ENCODE data around the gene TSR1.

The TSR1 gene

DNA sequence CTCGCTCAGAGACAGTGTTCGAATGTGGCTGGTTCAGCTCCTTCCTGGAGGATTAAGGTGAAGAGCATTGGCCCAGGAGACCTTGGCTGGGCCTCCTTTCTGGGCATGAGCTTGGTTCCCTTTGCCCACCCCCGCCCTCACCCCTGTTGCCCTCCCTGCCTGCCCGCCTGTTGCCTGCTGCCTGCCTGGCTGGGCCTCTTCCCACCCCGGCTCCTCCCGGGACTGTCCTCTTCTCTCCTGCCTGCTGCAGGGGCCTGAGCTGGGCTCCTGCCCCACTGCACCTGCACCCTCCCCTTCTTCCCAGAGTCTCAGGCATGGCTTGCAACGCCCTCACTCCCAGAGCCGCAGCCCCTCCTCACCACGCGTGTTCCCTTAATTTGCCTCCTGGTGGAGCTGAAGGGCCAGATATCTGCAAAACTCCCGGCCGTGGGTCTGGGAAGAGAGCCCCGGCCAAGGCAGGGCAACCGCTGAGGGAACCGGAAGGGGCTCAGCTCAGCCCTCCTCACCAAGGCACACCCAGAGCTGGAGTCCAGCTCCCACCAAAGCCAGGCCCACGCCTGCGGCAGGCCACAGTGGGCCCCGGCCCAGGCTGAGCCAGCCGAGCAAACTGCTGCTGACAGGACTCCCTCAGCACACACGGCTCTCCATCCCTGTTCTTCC, 33.4 kb upstream of the TSR1 start:
- in situ Hi-C loops (cut with HindIII; ENCODE audit: low sequenced_read_pairs): no loop called here

DNA sequence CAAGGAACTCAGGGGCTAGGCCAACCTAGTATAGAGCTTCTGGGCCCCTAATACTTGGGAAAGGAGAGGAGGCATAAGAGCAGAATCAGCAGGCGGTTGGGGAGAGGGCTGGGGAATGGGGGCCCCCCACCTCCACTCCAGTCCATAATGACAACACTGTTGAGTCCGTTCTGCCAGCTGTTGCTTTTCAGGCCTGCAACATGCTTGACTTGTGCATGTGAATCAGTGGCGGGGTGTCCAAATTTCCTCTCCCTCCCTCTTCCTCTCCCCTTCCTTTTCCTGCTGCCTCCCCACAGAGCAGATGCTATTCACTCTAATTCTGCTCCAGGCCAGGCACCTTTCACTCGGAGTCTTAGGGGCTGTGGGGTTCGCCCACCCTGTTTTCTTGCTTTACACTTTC, 32.8 kb upstream of the TSR1 start:
- in situ Hi-C loops (cut with HindIII; ENCODE audit: low sequenced_read_pairs): no loop called here

DNA sequence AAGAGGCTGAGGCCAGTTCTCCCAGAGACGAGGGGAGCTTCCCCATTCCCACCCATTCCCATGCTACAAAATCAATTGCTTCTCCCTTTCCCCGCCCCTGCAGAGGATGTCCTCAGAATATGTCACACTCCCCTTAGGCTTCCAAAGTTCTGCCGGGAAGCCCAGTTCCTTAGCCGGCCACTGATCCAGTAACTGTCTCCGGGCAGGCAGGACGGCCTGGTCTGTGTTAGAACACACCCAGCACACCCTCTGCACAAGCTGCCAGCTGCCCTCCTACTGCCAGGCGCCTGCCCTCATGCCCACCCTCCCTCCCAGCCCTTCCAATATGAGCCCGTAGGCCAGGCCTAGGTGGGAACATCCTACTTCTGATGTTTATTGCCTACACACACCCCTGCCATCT, 32.1 kb upstream of the TSR1 start:
- in situ Hi-C loops (cut with HindIII; ENCODE audit: low sequenced_read_pairs): no loop called here

DNA sequence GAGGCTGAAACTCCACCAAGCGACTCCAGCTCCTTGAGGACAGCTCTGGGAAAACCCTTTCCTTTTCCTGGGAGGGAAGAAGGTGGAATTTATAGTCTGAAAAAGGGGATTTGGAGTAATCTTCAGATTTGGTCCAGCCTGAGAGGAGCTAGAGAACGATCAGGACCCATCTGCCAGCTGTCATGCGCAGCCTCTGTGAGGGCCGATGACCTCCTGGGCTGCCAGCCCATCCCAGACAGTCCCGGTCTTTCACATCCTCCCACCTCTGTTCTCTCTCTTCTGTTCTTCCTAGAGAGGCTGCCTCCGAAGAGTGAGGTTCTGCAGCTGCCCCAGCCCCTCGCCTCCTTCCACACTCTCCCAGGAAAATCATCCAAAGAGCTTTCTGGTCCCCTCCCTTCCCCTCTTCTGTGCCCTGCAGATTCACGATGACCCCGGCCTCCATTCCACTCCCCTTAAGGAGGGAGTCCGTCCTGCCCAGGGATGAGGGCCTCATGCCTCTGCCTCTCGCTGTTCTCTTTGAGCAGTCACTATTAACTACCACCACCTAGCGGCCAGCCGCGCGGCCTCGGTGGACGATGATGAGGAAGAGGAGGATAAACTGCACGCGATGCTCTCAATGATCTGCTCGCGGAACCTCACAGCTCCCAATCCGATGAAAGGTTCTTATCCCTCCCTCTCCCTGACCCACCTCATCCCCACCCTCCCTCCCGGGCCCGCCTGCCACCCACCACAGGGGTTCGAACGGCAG, 30.7 kb upstream of the TSR1 start:
- in situ Hi-C loops (cut with HindIII; ENCODE audit: low sequenced_read_pairs): no loop called here

DNA sequence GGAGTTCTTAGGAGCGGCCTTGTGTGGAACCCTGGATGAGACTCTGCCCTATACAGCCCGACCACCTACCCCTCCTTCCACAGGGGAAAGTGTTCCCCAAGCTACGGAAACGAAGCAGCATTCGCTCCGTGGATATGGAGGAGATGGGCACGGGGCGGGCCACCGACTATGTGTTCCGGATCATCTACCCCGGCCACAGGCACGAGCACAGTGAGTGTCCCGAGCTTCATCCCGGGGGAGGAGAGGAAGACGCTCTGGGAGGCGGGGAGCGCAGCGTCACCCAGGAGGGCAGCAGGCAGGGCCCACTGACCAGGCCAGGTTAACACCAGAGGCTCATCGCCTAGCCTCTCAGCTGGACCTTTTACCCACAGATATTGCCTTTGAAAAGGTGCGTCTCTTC, 28.9 kb upstream of the TSR1 start:
- in situ Hi-C loops (cut with HindIII; ENCODE audit: low sequenced_read_pairs): no loop called here

DNA sequence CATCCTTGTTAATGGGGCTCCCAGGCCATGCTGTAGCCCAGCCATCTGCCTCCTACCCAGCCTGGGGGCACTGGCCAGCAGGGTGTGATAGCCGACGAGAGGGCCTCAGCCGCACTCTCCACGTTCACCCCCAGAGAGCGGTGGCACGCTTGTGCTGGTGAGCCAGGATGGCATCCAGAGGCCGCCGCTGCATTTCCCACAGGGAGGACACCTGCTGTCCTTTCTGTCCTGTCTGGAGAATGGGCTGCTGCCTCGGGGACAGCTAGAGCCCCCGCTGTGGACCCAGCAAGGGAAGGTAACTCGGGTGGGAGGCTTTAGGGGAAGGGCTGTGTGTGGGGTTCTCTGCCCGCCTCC, 28.5 kb upstream of the TSR1 start:
- in situ Hi-C loops (cut with HindIII; ENCODE audit: low sequenced_read_pairs): no loop called here

DNA sequence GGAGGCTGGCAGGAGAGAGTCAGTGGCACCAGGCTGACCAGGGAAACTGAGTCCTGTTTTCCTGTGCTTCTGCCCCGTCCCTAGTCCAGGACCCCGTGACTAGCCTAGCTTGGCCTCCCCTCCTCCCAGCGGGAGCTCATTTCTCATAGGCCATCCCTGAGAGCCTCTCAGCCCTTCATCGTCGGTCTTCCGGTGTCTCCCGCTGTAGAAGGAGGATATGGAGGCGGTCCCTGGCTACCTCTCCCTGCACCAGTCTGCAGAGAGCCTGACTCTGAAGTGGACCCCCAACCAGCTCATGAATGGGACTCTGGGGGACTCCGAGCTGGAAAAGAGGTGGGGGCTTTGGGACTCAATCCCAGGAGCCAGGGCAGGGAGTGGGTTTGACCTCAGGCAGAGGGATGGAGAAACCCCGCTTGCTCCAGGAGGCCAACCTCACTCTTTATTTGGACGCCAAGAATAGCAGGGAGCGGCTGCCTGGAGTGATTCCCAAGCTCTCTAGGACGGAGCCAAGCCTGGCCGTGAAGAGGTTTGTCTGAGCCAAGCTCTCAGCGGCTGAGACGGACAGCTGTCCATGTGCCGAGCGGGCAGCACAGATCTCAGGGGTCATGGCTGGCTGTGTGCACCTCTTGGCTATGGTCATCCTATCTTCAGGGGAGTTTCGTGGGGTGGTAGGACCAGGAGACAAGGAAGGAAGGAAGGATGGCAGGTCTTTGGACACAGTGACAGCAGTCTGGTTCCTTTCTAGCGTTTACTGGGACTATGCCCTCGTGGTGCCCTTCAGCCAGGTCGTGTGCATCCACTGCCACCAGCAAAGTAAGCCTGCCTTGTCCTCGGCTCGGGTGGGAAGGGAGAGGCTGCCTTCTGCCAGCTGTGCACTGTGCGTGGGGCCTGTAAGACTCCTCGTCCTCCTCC, 27.9 kb upstream of the TSR1 start:
- in situ Hi-C loops (cut with HindIII; ENCODE audit: low sequenced_read_pairs): no loop called here

DNA sequence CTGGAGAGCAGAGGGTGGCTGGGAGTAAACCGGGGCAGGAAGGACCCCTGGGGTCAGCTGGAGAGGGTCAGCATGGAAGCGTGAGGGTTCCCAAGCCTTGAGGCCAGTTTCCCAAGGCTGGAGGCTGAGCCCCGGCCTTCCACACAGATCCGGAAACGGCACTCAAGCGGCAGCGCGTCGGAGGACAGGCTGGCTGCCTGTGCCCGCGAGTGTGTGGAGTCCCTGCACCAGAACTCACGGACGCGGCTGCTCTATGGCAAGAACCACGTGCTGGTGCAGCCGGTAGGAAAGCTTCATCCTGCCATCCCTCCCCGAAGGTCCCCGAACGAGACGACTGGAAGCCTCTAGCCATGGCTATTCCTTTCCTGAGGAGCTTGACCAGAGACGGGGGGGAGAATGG, 27.1 kb upstream of the TSR1 start:
- in situ Hi-C loops (cut with HindIII; ENCODE audit: low sequenced_read_pairs): no loop called here

DNA sequence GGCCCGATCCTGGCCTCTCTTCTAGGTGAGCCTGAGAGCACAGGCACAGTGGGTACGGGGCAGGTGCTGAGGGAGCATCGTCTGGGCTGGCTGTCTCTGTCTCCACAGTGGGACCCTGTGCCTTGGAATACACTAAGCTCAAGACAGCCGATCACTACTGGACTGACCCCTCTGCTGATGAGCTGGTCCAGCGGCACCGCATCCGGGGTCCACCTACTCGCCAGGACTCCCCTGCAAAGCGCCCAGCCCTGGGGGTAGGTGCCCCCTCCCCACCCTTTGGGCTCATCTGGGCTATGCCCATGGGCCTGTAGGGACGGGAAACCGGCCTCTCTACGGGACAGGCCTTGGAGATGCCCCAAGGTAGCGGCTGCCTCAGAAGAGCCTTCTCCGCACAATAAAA, 26.6 kb upstream of the TSR1 start:
- in situ Hi-C loops (cut with HindIII; ENCODE audit: low sequenced_read_pairs): no loop called here

DNA sequence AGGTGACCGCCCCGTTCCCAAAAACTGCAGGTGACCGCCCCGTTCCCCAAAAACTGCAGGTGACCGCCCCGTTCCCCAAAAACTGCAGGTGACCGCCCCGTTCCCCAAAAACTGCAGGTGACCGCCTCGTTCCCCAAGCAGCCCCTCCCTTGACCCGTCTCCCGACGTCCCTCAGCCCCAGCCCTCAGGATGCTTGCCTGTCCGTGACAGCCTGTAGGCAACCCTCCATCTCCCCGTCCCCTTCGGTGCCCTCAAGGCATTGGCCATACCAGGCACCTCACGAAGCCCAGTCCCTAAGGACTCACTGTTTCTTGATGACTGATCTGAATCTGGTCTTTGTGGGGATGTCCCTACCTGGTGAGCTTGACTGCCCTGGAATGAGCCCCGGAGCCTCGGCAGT, 26.2 kb upstream of the TSR1 start:
- in situ Hi-C loops (cut with HindIII; ENCODE audit: low sequenced_read_pairs): no loop called here

DNA sequence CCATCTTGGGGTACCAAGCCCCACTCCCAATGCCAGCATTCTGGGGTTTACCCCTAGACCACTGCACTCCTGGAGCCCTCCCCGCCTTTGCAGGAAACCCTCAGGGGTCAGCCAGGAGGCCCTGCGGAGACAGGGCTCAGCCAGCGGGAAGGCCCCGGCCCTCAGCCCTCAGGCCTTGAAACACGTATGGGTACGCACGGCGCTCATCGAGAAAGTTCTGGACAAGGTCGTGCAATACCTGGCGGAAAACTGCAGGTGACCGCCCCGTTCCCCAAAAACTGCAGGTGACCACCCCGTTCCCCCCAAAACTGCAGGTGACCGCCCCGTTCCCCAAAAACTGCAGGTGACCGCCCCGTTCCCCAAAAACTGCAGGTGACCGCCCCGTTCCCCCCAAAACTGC, 25.8 kb upstream of the TSR1 start:
- in situ Hi-C loops (cut with HindIII; ENCODE audit: low sequenced_read_pairs): no loop called here

DNA sequence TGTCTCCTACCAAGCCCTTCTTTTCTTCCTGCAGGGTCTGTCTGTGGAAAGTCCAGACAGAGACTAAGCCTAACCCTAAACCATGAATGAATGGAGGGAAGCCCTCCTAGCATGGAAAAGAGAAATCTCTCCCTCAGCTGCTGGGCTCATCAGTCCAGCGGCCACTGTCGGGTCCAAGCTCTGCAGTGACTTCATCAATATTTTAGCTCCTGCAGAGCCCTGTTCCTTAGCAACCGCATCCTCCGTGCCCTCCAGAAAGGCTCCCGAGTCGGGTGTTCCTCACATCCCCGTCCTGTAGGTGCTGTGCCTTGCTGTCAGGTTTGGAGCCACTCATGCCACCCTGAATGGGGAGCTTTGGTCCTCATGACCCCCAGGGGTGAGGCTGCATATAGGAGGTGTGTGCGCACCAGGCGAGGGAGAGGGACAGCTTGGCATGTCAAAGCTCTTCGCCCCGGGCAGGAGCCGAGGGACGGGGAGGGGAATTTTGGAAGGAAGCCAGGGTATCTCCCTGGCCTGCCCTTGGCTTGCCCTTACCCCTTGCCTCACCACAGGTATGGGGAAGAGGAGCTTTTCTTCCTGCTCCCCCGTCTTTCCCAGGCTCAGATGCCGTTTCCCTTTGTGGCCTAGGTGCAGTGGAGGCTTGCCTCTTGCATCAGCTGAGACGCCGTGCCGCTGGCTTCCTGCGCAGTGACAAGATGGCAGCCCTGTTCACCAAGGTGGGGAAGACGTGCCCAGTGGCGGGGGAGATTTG, 24.9 kb upstream of the TSR1 start:
- in situ Hi-C loops (cut with HindIII; ENCODE audit: low sequenced_read_pairs): no loop called here

DNA sequence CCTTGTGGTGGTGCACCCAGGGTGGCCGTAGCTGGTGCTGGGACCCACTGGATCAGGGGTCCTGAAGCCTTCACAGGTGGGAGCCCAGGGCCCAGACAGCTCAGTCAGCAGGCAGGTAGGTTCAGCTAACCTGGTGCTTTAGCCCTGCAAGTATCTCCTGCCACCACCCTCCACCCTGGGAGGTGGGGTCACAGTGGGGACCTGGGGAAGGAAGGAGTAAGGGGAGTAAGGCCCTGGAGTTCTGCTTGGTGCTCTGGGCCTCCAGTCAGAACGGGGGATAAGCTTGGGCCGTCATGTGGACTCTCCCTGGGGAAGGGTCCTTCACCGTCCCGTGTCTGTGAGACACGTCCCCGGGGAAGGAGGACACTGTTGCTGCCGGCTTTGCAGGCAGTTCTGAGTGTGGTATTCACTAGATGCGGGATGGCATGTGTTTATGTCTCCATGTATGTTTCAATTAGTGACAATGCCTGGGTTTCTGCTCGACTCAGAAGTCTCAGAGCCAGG, 21.7 kb upstream of the TSR1 start:
- in situ Hi-C loops (cut with HindIII; ENCODE audit: low sequenced_read_pairs): no loop called here

DNA sequence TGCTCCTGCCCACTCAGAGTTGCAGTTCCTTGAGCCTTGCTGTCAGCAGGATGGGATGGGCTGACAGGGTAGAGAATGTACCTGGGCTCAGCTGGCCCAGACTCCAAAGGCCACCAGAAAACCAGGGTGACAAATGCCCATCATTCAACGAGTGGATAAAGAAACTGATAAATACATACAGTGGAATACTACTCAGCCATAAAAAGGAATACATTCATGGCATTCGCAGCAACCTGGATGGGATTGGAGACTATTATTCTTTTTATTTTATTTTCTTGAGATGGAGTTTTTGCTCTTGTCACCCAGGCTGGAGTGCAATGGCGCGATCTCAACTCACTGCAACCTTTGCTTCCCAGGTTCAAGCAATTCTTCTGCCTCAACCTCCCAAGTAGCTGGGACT, 21.0 kb upstream of the TSR1 start:
- in situ Hi-C loops (cut with HindIII; ENCODE audit: low sequenced_read_pairs): no loop called here

DNA sequence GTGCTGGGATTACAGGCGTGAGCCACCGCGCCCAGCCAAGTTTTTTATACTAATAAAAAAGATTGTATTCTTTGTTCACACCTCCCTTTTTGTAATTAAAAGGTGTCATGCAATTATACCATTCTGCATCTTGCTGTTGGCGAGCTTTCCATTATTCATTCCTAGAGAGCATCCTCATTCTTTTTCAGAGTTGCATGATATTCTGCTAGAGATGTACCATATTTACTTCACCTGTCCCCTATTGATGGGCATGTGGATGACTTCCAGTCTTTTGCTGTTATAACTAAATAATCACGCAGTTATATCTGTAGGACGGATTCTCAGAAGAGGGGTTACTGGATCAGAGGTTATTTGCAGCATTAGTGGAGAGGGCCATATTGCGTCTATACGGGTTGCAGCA, 18.1 kb upstream of the TSR1 start:
- in situ Hi-C loops (cut with HindIII; ENCODE audit: low sequenced_read_pairs): no loop called here

DNA sequence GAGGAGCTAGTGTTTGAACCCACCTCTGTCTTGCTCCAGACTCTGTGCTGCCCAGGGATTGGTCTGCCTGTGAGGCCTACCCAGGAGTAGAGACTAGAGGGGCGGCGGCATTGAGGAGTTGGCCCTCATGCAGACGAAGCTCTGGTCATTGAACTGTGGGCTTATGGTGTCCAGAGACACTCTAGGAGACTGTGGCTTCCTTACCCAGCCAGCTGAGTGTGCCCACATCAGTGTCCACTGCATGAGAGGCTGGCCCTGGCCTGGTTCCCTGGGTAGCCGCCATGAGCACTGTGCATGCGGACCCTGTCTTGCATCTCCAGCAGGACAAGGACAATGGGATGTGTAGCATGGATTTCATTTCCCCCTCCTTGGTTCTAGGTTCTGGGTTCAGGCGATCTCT, 15.0 kb upstream of the TSR1 start:
- in situ Hi-C loops (cut with HindIII; ENCODE audit: low sequenced_read_pairs): no loop called here

DNA sequence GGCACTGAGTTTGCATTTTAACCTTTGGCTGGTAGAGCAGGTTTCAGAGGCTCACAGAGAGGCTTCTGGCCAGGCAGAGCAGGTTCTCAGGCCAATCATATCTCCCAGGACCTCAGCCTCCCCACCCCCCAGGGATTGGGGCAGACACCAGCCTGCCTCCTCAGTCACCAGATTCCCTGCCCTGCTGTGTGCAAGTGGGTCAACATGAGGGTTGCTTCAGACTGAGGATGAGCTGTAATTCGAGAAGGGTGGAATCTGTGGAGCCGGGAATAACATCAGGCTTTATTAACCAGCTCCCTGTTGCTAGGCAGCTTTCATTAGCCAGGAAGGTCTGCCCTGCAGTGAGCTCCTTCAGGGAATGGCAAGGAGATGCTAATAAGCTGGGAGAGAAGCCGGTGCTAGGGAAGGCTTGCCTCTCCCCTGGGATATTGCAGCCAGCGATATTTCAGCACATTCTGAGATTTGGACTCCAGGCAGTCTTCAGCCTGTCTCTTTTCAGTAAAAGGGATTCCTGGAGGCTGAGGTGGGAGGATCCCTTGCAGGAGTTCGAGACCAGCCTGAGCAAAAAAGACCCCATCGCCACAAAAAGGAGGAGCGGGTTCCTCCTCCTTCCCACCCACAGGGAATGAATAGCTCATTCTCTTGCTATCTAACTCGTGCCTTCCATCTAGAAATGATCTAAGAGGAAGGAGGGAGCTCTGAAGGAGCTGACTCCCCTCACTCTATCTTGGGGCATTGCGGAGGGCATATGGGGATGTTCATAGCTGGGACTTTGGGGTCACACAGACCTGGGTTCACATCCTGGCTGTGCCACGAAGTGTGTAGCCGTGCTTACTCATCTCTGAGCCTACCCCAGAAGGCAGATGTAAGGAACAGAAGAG, 11.8 kb upstream of the TSR1 start:
- in situ Hi-C loops (cut with HindIII; ENCODE audit: low sequenced_read_pairs): no loop called here

DNA sequence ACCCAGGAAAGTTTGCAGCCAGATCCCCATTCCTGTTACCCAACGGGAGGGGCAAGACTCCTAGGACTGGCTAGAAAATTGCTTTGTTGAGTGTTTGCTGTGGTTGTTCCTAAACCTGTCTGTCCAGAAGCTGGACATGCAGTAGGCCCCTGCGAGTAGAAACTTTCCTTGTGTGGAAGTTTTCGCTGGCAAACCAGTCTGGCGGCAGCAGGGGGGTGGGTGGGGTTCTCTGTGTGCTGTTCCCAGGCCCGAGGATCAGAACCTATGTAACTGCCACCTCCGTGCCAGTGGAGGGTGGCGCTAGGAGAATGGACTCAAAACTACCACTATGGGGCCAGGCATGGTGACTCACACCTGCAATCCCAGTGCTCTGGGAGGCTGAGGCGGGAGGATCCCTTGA, 10.2 kb upstream of the TSR1 start:
- in situ Hi-C loops (cut with HindIII; ENCODE audit: low sequenced_read_pairs): no loop called here

DNA sequence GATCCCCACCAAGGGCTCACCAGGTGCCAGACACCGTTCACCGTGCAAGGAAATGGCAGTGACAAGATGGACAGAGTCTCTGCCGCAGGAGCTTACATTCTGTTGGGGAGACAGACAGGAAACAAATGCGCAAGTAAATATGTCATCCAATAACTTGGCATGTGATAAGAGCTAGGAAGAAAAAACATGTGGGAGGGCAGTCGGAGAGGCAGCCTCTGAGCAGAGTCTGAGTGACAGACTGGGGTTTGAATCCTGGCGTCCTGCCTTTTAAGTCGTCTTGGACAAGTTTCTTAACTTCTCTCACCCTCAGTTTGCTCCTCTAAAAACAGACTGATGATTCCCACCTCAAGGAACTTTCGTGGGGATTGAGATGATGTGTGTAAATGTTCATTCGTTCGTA, 8.3 kb upstream of the TSR1 start:
- in situ Hi-C loops (cut with HindIII; ENCODE audit: low sequenced_read_pairs): no loop called here

DNA sequence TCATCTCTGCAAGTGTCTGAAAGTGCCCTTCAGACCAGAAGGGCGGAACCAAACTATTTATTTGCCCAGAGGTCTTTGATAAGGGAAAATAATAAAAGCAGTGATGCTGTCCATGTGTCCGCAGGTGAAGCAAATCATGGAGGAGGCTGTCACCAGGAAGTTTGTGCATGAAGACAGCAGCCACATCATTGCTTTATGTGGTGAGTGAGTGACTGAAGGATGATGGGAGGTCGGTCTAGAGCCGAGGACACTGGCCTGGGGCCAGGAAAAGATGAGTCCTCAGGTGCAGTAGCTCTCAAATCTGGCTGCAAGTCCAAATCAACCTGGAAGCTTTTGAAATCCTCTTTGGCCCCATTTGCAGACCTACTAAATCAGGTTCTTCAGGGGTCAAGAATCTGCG, 7.2 kb upstream of the TSR1 start:
- in situ Hi-C loops (cut with HindIII; ENCODE audit: low sequenced_read_pairs): no loop called here
